NOMO-1 treated with DMSO at 0.1 percent for 48 hours (cell line): Measurements from ENCODE around the gene KLK1.
"Not testable (repeated sequence)": the region's sequence is repeated elsewhere in the genome, so short reads cannot be mapped to it uniquely, and the experiment has no call there.

ENCODE experiments used
- DNase-seq: peaks from one replicate; lab custom pipeline; 2025; ENCODE audit not compliant: unreplicated experiment; lab: John Stamatoyannopoulos, UW

KLK1 gene

GRCh38 chr19:50794074-50794875 is 29.3 kb downstream of the KLK1 start:
- DNase-seq: peak; percentile 19

GRCh38 chr19:50793558-50794065 is 30.0 kb downstream of the KLK1 start:
- no peak for DNase-seq

GRCh38 chr19:50792272-50793250 is 31.0 kb downstream of the KLK1 start:
- DNase-seq: no peak

GRCh38 chr19:50791594-50792271 is 31.9 kb downstream of the KLK1 start:
- no peak for DNase-seq

- DNase-seq: no peak
These were observed 32.6 kb downstream of the KLK1 start for GRCh38 chr19:50790922-50791467.

GRCh38 chr19:50790396-50790795 is 33.2 kb downstream of the KLK1 start, which contains the start of gene ACP4:
TSS of gene ACP4 (plus strand) at chr19:50790415. CDS start at chr19:50790415, 0 bp downstream.
- no peak for DNase-seq

- DNase-seq: no peak
These were observed 38.3 kb downstream of the KLK1 start for GRCh38 chr19:50785329-50785728.

GRCh38 chr19:50784710-50785109 is 38.9 kb downstream of the KLK1 start:
- DNase-seq: no peak

GRCh38 chr19:50783848-50784152 is 39.8 kb downstream of the KLK1 start:
- not testable (repeated sequence) for DNase-seq

GRCh38 chr19:50780753-50781435 is 42.7 kb downstream of the KLK1 start:
- DNase-seq: no peak

GRCh38 chr19:50779504-50780457 is 43.8 kb downstream of the KLK1 start:
- no peak for DNase-seq

- no peak for DNase-seq
These were observed 44.6 kb downstream of the KLK1 start for GRCh38 chr19:50778906-50779430.

GRCh38 chr19:50777830-50778303 is 45.7 kb downstream of the KLK1 start:
- peak; percentile 63 for DNase-seq

GRCh38 chr19:50777261-50777660 is 46.3 kb downstream of the KLK1 start:
- DNase-seq: no peak

GRCh38 chr19:50776131-50776530 is 47.5 kb downstream of the KLK1 start:
- DNase-seq: no peak

- not testable (repeated sequence) for DNase-seq
These were observed 50.1 kb downstream of the KLK1 start for GRCh38 chr19:50773454-50773853.

GRCh38 chr19:50772912-50773311 is 50.7 kb downstream of the KLK1 start:
- not testable (repeated sequence) for DNase-seq

- peak; percentile 25 for DNase-seq
These were observed 51.1 kb downstream of the KLK1 start for GRCh38 chr19:50772476-50772875.

- DNase-seq: no peak
These were observed 52.7 kb downstream of the KLK1 start for GRCh38 chr19:50770888-50771287.
